RWPE2 (cell line): ENCODE results near the gene PWP1.
A peak's percentile ranks its signal among the peaks of the same experiment; 100 is the strongest.

Source experiments
- ATAC-seq: fragments of 200-7000 bp; cut with Tn5 transposase; 3 replicates; pipeline ENCODE4 v1.9.1; 2021; ENCODE audit warnings: low read depth
- DNase-seq: peaks from one replicate; pipeline ENCODE4 v3.0.0-alpha.2; 2020; ENCODE audit warnings: low spot score
- H3K27ac ChIP-seq: fragments of 450-650 bp; 2 replicates; pipeline ENCODE4 v1.5.1; 2017; ENCODE audit warnings: mild to moderate bottlenecking; ENCODE audit not compliant: poor library complexity, severe bottlenecking
- H3K27me3 ChIP-seq: fragments of 250-450 bp; sonication (Bioruptor Pico); 2 replicates; pipeline ENCODE4 v1.5.1; 2021; ENCODE audit warnings: mild to moderate bottlenecking, moderate library complexity; ENCODE audit not compliant: insufficient read depth, poor library complexity, severe bottlenecking
- H3K36me3 ChIP-seq: fragments of 250-450 bp; sonication (Bioruptor Pico); 2 replicates; pipeline ENCODE4 v1.5.1; 2020; ENCODE audit warnings: low read depth, mild to moderate bottlenecking, moderate library complexity
- H3K4me1 ChIP-seq: fragments of 250-450 bp; sonication (Bioruptor Pico); 2 replicates; pipeline ENCODE4 v1.5.1; 2021; ENCODE audit warnings: mild to moderate bottlenecking, moderate library complexity; ENCODE audit not compliant: insufficient read depth, poor library complexity, severe bottlenecking
- H3K4me3 ChIP-seq: fragments of 250-450 bp; sonication (Bioruptor Pico); 2 replicates; pipeline ENCODE4 v1.5.1; 2021; ENCODE audit warnings: mild to moderate bottlenecking, moderate library complexity; ENCODE audit not compliant: severe bottlenecking
- H3K9me3 ChIP-seq: fragments of 250-450 bp; sonication (Bioruptor Pico); 2 replicates; pipeline ENCODE4 v1.5.1; 2021; ENCODE audit warnings: mild to moderate bottlenecking, moderate library complexity; ENCODE audit not compliant: severe bottlenecking
- CTCF ChIP-seq: fragments of 450-650 bp; IDR thresholded peaks from one replicate; pipeline ENCODE4 v1.5.1; 2017; ENCODE audit warnings: mild to moderate bottlenecking, moderate library complexity; ENCODE audit not compliant: poor library complexity, severe bottlenecking

PWP1 gene

GRCh38 chr12:107666009-107666408, 19.6 kb upstream of the PWP1 start:
- Histone ChIP-seq H3K4me1 (no peaks in the 10 kb centered on the region), H3K36me3 (no peaks in the 10 kb centered on the region), H3K9me3 (no peaks in the 10 kb centered on the region), H3K27ac (no peak overlapping the region), H3K4me3 (no peak overlapping the region), H3K27me3 (no peaks in the 10 kb centered on the region)
- DNase-seq (no peak), ATAC-seq (no peak)
- TF ChIP-seq CTCF = no peak

GRCh38 chr12:107667464-107667863, 18.1 kb upstream of the PWP1 start:
- Histone ChIP-seq H3K4me1 (no peaks in the 10 kb centered on the region), H3K27ac (no peak overlapping the region), H3K4me3 (no peak overlapping the region), H3K9me3 (no peaks in the 10 kb centered on the region), H3K36me3 (no peaks in the 10 kb centered on the region), H3K27me3 (no peaks in the 10 kb centered on the region)
- TF ChIP-seq CTCF = no peak
- no peak for ATAC-seq
- no peak for DNase-seq

- Histone ChIP-seq H3K4me3 (no peak overlapping the region), H3K9me3 (no peaks in the 10 kb centered on the region), H3K27me3 (no peaks in the 10 kb centered on the region), H3K36me3 (no peaks in the 10 kb centered on the region), H3K4me1 (no peaks in the 10 kb centered on the region), H3K27ac (no peak overlapping the region)
- TF ChIP-seq CTCF = no peak
- no peak for ATAC-seq
- DNase-seq = no peak
Measured at GRCh38 chr12:107668320-107669098, 17.1 kb upstream of the PWP1 start.

GRCh38 chr12:107669946-107670345, 15.7 kb upstream of the PWP1 start:
- no peak for TF ChIP-seq CTCF
- no peak for ATAC-seq
- H3K4me3 ChIP-seq = no peak overlapping the region
- H3K9me3 ChIP-seq = no peaks in the 10 kb centered on the region
- H3K27me3 ChIP-seq = no peaks in the 10 kb centered on the region
- DNase-seq = no peak
- no peaks in the 10 kb centered on the region for H3K4me1 ChIP-seq
- H3K36me3 ChIP-seq = no peaks in the 10 kb centered on the region
- H3K27ac ChIP-seq = no peak overlapping the region

- DNase-seq (no peak), ATAC-seq (no peak)
- Histone ChIP-seq H3K36me3 (no peaks in the 10 kb centered on the region), H3K4me1 (no peaks in the 10 kb centered on the region), H3K27me3 (no peaks in the 10 kb centered on the region), H3K4me3 (no peak overlapping the region), H3K9me3 (no peaks in the 10 kb centered on the region), H3K27ac (no peak overlapping the region)
- TF ChIP-seq CTCF = peak; percentile 40
Measured at GRCh38 chr12:107670999-107671643, 14.5 kb upstream of the PWP1 start.
